Prostate gland (tissue), 2 donors: Measurements from ENCODE around the gene SYNGR4.

Experiments
- CTCF ChIP-seq, 4 experiments: fragments of 200-600 bp in 2 of 4; fragments of 450-650 bp in 2 of 4; sonication (generic) in 2 of 4; IDR thresholded peaks; 1 replicate in 3 of 4; 2 replicates in 1 of 4; pipeline ENCODE4 v1.5.1; 2016 to 2019; ENCODE audit warnings: antibody characterized with exemption in 4 of 4, mild to moderate bottlenecking in 2 of 4, moderate library complexity in 2 of 4
- POLR2A ChIP-seq: fragments of 450-650 bp; IDR thresholded peaks from one replicate; pipeline ENCODE4 v1.6.1; 2016; ENCODE audit warnings: antibody characterized with exemption, mild to moderate bottlenecking

- TF ChIP-seq CTCF (IDR thresholded peaks at IDR 0.05) (no peak), POLR2A (no peak)
These were observed 2.3 kb upstream of the SYNGR4 start for GRCh38 chr19:48361912-48362311.
